GM23338 (cell line): ENCODE data around the gene PLEK. TPM values are rescaled to one million over a fixed set of nuclear protein-coding genes. Genes with fewer than 3 reads are reported as not detected.

Experiments used
- ATAC-seq: fragments of 200-7000 bp; cut with Tn5 transposase; 3 replicates; pipeline ENCODE4 v1.9.1; 2020
- DNase-seq: peaks from one replicate; pipeline ENCODE4 v3.0.0-alpha.2; 2015; ENCODE audit warnings: low spot score
- H2AFZ ChIP-seq: fragments of 200-600 bp; sonication (generic); 2 replicates; pipeline ENCODE4 v1.8.0; 2016; ENCODE audit warnings: antibody characterized with exemption, mild to moderate bottlenecking, moderate library complexity
- H3F3A ChIP-seq: fragments of 200-600 bp; sonication (generic); replicated peaks from 2 replicates; pipeline ENCODE4 v1.8.0; 2017; ENCODE audit warnings: antibody characterized with exemption, mixed run types, low read depth
- H3K27ac ChIP-seq: fragments of 200-600 bp; sonication (generic); 2 replicates; pipeline ENCODE4 v1.6.1; 2016; ENCODE audit warnings: low read depth
- H3K27me3 ChIP-seq: fragments of 200-600 bp; sonication (generic); 2 replicates; pipeline ENCODE4 v1.8.0; 2016; ENCODE audit warnings: mild to moderate bottlenecking, mixed run types, moderate library complexity; ENCODE audit not compliant: insufficient read depth
- H3K36me3 ChIP-seq: fragments of 200-600 bp; sonication (generic); 2 replicates; pipeline ENCODE4 v1.8.0; 2016; ENCODE audit warnings: mild to moderate bottlenecking; ENCODE audit not compliant: insufficient read depth
- H3K4me1 ChIP-seq: fragments of 200-600 bp; sonication (generic); 2 replicates; pipeline ENCODE4 v1.8.0; 2016; ENCODE audit warnings: mild to moderate bottlenecking, moderate library complexity; ENCODE audit not compliant: insufficient read depth
- H3K4me2 ChIP-seq: fragments of 200-600 bp; sonication (generic); 2 replicates; pipeline ENCODE4 v1.7.1; 2017; ENCODE audit warnings: mixed run types
- H3K4me3 ChIP-seq: fragments of 200-600 bp; sonication (generic); 2 replicates; pipeline ENCODE4 v1.6.1; 2016; ENCODE audit warnings: mixed run types
- H3K79me2 ChIP-seq: fragments of 200-600 bp; sonication (generic); replicated peaks from 2 replicates; pipeline ENCODE4 v1.8.0; 2017; ENCODE audit warnings: mild to moderate bottlenecking; ENCODE audit not compliant: insufficient read depth
- H3K9me2 ChIP-seq: fragments of 200-600 bp; sonication (generic); 2 replicates; pipeline ENCODE4 v1.8.0; 2017; ENCODE audit not compliant: insufficient read depth
- H4K20me1 ChIP-seq: fragments of 200-600 bp; sonication (generic); replicated peaks from 2 replicates; pipeline ENCODE4 v1.8.0; 2017; ENCODE audit warnings: mild to moderate bottlenecking; ENCODE audit not compliant: insufficient read depth
- H3K27ac Mint-ChIP-seq: 2 replicates; pipeline ENCODE4 v1.8.0; 2020; ENCODE audit warnings: inconsistent platforms, mild to moderate bottlenecking, moderate library complexity, mixed read lengths
- H3K27me3 Mint-ChIP-seq: 3 replicates; pipeline ENCODE4 v1.8.0; 2022; ENCODE audit warnings: low read depth, mild to moderate bottlenecking, moderate library complexity, mixed read lengths, inconsistent platforms; ENCODE audit not compliant: insufficient read depth, poor library complexity
- H3K36me3 Mint-ChIP-seq: 3 replicates; pipeline ENCODE4 v1.8.0; 2021; ENCODE audit warnings: low read depth, mild to moderate bottlenecking, inconsistent platforms, moderate library complexity, mixed read lengths
- H3K4me1 Mint-ChIP-seq: 3 replicates; pipeline ENCODE4 v1.8.0; 2020; ENCODE audit warnings: mild to moderate bottlenecking, inconsistent platforms, mixed read lengths
- H3K4me3 Mint-ChIP-seq: 3 replicates; pipeline ENCODE4 v1.8.0; 2021; ENCODE audit warnings: moderate library complexity, mild to moderate bottlenecking, inconsistent platforms, mixed read lengths
- H3K9me3 Mint-ChIP-seq: 3 replicates; pipeline ENCODE4 v1.8.0; 2020; ENCODE audit warnings: moderate library complexity, mild to moderate bottlenecking, inconsistent platforms, mixed read lengths
- CREB1 ChIP-seq: fragments of 250-450 bp; sonication (Bioruptor Pico); IDR thresholded peaks from 2 replicates; pipeline ENCODE4 v1.5.0; 2020; ENCODE audit warnings: low read depth, mild to moderate bottlenecking, moderate library complexity
- CTCF ChIP-seq, 2 experiments: fragments of 200-600 bp in 1 of 2; sonication (generic) in 1 of 2; conservative IDR thresholded peaks; 2 replicates each; pipeline versions ENCODE4 v1.5.1 to v1.6.1; 2016 to 2017; ENCODE audit warnings: antibody characterized with exemption in 2 of 2, low read depth in 2 of 2, mild to moderate bottlenecking in 2 of 2, moderate library complexity in 1 of 2
- ETS1 ChIP-seq: IDR thresholded peaks from 2 replicates; pipeline ENCODE4 v1.6.1; 2016; ENCODE audit warnings: antibody characterized with exemption
- EZH2 ChIP-seq: fragments of 200-600 bp; sonication (generic); IDR thresholded peaks from one replicate; pipeline ENCODE4 v1.8.0; 2017; ENCODE audit warnings: antibody characterized with exemption, mild to moderate bottlenecking, low read depth; ENCODE audit not compliant: unreplicated experiment
- EZH2phosphoT487 ChIP-seq: fragments of 200-600 bp; sonication (generic); IDR thresholded peaks from one replicate; pipeline ENCODE4 v1.8.1; 2018; ENCODE audit warnings: antibody characterized with exemption; ENCODE audit not compliant: unreplicated experiment
- JUNB ChIP-seq: IDR thresholded peaks from one replicate; pipeline ENCODE4 v1.6.1; 2016; ENCODE audit warnings: antibody characterized with exemption; ENCODE audit not compliant: unreplicated experiment
- NANOG ChIP-seq: IDR thresholded peaks from 2 replicates; pipeline ENCODE4 v1.6.1; 2016; ENCODE audit warnings: antibody characterized with exemption, borderline replicate concordance
- POLR2AphosphoS5 ChIP-seq: IDR thresholded peaks from 2 replicates; pipeline ENCODE4 v1.6.1; 2016; ENCODE audit warnings: antibody characterized with exemption, low read depth
- STAT1 ChIP-seq: IDR thresholded peaks from one replicate; pipeline ENCODE4 v1.6.1; 2016; ENCODE audit warnings: antibody characterized with exemption; ENCODE audit not compliant: unreplicated experiment
- ZNF114 ChIP-seq: fragments of 250-450 bp; sonication (Bioruptor Pico); IDR thresholded peaks from 2 replicates; pipeline ENCODE4 v1.5.0; 2020; ENCODE audit warnings: mild to moderate bottlenecking, moderate library complexity
- ZNF462 ChIP-seq: fragments of 250-450 bp; sonication (Bioruptor Pico); IDR thresholded peaks from 2 replicates; pipeline ENCODE4 v1.5.0; 2020; ENCODE audit warnings: mild to moderate bottlenecking, moderate library complexity
- polyA plus RNA-seq: library from polyadenylated mRNA; unstranded; fragments of >200 nt; fragmentation: Nextera tagmentation; extraction: Ambion mirVana; gene quantifications from 2 replicates; pipeline ENCODE4 v1.2.1, GENCODE V29; 2016
- total RNA-seq: library from RNA; depleted of rRNA; stranded (reverse); fragments of >200 nt; shearing (Covaris generic); gene quantifications from 2 replicates; pipeline ENCODE4 v1.2.3, GENCODE V29; 2014

The PLEK gene
- total and polyA plus RNA-seq, 2 experiments from 2014 or later, result 0.06 TPM; not detected in 1

GRCh38 chr2:68404164-68404563 lies 39.1 kb downstream of the PLEK start:
- ATAC-seq (no peak), DNase-seq (no peak)
- TF ChIP-seq POLR2AphosphoS5 (no peak), CREB1 (CRISPR knock-in tag) (no peak), CTCF (conservative IDR thresholded peaks at IDR 0.05; ENCODE audit: low read depth in 2 of 2) (no peak), EZH2phosphoT487 (no peak), EZH2 (no peak), ETS1 (no peak), NANOG (no peak), ZNF462 (CRISPR knock-in tag) (no peak), ZNF114 (CRISPR knock-in tag) (no peak), JUNB (no peak), STAT1 (no peak)
- no peak overlapping the region for H3K27ac Mint-ChIP-seq
- peaks cover 5% of the 10 kb centered on the region for H3K27me3 Mint-ChIP-seq
- H3K4me1 Mint-ChIP-seq, result no peaks in the 10 kb centered on the region
- no peak overlapping the region; the same call in 1 of the 2 replicates for H2AFZ ChIP-seq
- H3F3A ChIP-seq, result no peaks in the 10 kb centered on the region
- H4K20me1 ChIP-seq, result no peaks in the 10 kb centered on the region
- H3K4me2 ChIP-seq, result no peak overlapping the region
- no peaks in the 10 kb centered on the region for H3K36me3 Mint-ChIP-seq
- H3K4me3 Mint-ChIP-seq, result no peak overlapping the region
- no peak overlapping the region for H3K27ac ChIP-seq
- peaks cover 5% of the 10 kb centered on the region; the same call in 1 of the 2 replicates for H3K27me3 ChIP-seq
- H3K36me3 ChIP-seq, result no peaks in the 10 kb centered on the region
- no peaks in the 10 kb centered on the region for H3K4me1 ChIP-seq
- no peak overlapping the region for H3K4me3 ChIP-seq
- no peaks in the 10 kb centered on the region for H3K9me2 ChIP-seq
- no peaks in the 10 kb centered on the region for H3K79me2 ChIP-seq
- H3K9me3 Mint-ChIP-seq, result peaks cover 11% of the 10 kb centered on the region; the same call in 2 of the 3 replicates
